HUDEP-2 (cell line): ENCODE measurements around the gene ADRA2A.

Source experiments
- DNase-seq, 76 experiments: peaks; one replicate each; lab custom pipeline; 2025; ENCODE audit not compliant: unreplicated experiment in 76 of 76; lab: John Stamatoyannopoulos, UW

The ADRA2A gene

GRCh38 chr10:111109501-111110242 is 32.8 kb downstream of the ADRA2A start:
- DNase-seq = no peak

DNA sequence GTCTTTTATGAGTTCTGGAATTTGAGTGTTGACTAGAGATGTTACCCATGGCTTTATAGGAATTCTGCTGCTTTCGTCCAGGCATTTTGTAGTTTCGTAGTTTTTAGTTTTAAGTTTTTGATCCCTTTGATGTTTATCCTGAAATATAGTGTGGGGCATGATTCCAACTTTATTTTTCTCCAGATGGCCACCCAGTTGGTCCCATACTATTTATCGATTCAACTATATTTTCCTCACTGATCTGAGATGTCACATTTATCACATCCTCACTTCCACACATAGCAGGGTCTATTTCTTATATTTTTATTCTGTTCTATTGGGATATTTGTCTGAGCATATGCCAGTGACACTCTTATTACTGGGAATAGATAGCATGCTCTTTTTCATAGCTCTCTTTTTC is 33.9 kb downstream of the ADRA2A start:
- DNase-seq = no peak

DNA sequence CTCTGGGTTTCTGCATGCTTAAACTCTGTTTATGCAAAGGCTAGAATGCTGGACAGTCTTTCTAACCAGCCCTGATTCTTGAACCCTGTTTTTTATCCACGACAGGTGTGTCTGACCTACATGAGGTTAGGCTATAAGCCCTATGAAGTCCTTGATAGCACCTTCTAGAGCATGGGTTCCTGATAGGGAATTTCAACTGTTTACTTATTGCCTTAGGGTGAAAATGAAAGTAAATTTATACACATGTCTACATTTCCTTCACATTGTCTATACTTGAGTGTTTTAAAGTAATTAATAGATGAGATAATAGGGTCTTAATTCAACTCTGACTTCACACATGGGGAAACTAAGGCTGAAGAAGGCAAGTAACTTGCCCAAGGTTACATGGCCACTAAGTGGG is 35.5 kb downstream of the ADRA2A start:
- DNase-seq = no peak

GRCh38 chr10:111113238-111113960 is 36.6 kb downstream of the ADRA2A start:
- DNase-seq = no peak

DNA sequence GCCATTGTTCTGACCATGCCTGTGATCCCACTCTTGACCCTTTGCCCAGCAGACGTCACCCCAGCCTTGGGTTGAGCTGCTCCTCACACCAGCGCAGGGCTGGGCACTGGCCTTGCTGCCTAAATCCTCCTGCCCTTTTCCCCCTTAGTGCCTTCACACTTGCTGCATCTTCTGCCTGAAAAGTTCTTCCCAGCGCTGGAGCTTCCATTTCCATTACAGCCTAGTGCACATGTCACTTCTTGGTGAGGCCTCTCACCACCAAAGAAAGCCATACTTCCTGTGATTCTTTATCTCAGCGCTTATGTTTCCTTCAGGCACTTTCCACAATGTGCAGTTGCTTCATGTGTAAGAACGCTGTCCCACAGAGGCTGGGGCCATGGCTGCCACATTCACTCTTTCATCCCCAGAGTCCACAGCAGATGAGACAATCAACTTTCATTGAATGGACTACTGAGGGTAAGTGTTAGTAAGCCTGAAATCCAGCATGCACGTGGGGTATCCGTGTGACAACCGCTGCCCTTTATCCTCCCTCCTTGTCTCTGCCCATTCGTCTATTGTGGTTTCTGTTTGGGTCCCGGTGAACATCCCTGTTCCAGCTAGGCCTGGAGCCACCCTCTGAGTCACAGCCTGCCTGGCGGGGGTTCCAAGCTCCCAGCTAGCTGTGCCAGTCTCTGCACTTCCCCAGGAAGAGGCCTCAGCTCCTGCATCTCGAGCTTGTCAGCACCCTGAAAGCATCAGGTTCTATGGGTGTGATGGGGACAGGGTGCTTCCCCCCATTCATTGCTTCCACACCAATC is 37.3 kb downstream of the ADRA2A start:
- DNase-seq = no peak

- no peak for DNase-seq
Measured at GRCh38 chr10:111114758-111115500, 38.1 kb downstream of the ADRA2A start.

DNA sequence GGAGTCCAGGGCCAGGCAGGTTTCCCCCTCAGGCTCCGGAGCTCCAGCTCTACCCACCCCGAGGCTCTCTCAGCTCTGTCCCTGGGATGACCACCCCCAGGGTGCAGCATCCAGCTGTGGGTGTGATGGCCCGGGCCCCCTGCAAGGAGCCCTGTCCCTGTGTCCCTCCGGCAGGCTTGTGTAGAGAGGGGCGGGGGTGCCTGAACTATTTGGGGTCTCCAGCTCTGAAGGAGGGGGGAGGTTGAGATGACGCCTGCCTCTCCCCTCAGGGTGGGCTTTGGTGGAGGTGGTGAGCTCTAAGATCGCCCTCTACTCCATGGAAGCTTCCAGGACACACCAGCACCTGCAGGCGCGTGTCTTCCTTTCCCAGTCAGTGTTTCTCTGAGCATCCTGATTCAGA is 39.4 kb downstream of the ADRA2A start:
- DNase-seq = no peak

DNA sequence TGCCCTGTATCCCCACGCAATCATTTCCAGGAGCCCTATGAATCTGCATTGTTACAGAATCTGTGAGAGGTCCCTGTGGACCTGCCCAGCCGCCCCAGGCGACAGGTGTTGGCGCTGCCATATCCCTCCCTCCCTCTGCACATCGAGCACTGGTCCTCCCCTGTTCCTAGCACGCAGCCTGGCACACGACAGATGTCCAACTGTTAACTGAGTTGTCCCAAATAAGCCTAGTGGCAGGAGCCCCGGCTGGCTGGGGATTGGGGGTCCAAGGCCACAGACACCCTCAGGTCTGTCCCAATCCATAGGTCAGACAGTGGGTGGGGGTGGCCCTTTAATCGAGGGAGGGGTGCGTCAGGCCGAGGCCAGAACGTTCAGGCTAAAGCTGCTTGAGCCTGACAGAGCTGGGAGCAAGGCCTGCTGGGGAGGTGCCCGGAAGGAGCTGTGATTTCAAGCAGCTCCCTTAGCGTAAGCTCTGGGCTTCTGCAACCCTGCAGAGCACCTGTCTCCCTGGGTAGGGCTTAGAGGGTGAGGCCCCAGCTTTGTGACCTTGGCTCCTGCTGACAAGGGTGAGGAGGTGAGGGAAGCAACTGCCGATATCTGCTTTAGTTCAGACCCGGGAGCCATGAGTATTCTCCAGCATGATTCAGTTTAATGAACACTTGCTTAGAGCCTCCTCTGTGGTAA is 40.1 kb downstream of the ADRA2A start:
- DNase-seq = no peak

- no peak for DNase-seq
Measured at GRCh38 chr10:111117528-111118277, 40.9 kb downstream of the ADRA2A start.

GRCh38 chr10:111118758-111119157 is 41.9 kb downstream of the ADRA2A start:
- DNase-seq = no peak

GRCh38 chr10:111119637-111120036 is 42.8 kb downstream of the ADRA2A start:
- no peak for DNase-seq

GRCh38 chr10:111122127-111122526 is 45.3 kb downstream of the ADRA2A start:
- DNase-seq = no peak

- no peak for DNase-seq
Measured at GRCh38 chr10:111123883-111124282, 47.1 kb downstream of the ADRA2A start.

DNA sequence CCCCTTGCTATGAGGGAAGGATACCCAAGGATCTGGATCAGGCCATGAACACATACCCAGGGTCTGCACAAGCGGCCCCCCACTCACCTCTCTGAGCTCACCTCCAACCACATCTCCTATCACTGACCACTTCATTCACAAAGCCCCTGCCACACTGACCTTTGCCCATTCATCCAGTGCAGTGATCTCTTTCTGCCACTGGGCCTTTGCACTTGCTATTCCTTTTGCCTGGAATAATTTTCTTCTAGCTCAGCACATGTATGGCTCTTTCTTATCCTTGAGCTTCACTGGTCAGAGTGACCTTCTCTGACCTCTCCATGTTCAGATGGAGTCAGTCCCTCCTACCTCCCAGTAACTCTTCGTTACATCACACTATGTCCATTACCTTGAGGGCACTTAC is 48.3 kb downstream of the ADRA2A start:
- DNase-seq = no peak

DNA sequence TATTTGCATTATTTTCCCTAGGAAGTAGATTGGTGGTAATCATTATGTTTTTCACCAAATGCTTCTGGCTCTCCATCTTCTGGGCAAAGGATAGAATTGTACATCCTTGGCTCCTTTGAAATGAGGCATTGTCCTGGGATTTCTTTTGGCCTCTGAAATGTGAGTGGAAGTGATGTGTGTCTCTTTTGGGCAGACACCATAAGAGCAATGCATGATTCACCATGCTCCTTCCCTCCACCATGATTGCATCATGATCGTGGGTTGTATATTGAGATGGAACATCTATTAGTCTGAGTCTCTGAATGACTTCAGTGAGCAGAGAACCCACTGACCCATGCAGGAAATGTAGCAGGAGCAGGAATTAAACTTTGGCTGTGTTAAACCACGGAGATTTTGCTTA is 49.2 kb downstream of the ADRA2A start:
- DNase-seq = no peak

GRCh38 chr10:111127081-111127848 is 50.4 kb downstream of the ADRA2A start:
- peak in 41 of 76 experiments; percentile 1 to 68 (median 22) for DNase-seq

DNA sequence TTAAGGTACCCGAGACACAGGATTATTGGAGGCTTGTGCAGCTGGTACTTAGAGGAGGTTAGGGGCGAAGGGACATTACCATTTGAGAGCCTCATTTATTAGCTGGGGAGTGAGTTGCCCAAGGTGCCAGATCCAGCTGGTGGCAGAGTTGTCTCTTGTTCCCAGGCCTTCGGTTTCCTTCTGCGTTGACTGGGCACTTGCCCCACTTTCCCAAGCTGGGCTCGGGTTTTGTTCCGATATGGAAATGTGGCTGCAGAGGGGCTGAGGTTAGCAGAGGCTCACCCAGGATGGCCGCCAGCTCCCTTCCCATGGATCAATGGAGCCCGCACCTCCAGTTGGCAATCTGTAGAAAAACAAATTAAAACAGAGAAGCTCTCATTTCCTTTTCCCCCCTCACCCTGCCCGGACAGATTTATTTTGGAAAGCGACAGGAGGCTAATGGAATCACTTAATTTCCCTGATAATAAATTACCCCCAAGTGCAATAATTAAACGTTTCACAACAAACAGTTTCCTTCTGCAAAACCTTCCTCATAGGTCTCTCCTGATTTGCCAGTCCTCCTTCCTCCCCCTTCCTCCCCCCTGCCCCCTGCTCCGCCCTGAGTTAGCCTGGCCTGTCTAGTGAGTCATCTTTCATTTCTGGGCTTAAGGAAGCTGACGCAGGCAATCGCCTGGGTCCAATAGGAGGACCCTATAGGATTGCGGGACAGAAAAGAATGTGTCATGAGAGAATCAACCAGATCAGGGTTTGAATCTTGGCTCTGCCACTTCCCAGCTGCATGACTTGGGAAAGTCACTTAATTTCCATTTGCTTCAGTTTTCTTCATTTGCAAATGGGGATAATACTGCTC is 51.7 kb downstream of the ADRA2A start:
- DNase-seq = peak in 3 of 76 experiments; percentile 6 to 12 (median 7)

- no peak for DNase-seq
Measured at GRCh38 chr10:111129363-111129762, 52.5 kb downstream of the ADRA2A start.
